HL-60/S4 treated with phorbol 12-myristate 13-acetate at 8.2 ng/mL for 4 days and 3 days (cell line): Measurements from ENCODE around the gene PLCB4.

Source experiments
- in situ Hi-C: fragments of 300-500 bp; cut with MboI; formaldehyde crosslinking; loops from 2 replicates; pipeline ENCODE4 v1.15.0; 2022; ENCODE audit warnings: low sequenced_read_pairs

PLCB4 gene

GRCh38 chr20:9166153-9166780, 97.4 kb downstream of the PLCB4 start:
- in situ Hi-C loops = no loop called here

GRCh38 chr20:9169409-9169808, 100.5 kb downstream of the PLCB4 start:
- in situ Hi-C loops = no loop called here

GRCh38 chr20:9172851-9173250, 104.0 kb downstream of the PLCB4 start:
- in situ Hi-C loops = no loop called here

- in situ Hi-C loops = no loop called here
Measured at GRCh38 chr20:9177278-9177677, 108.4 kb downstream of the PLCB4 start.

GRCh38 chr20:9179193-9179802, 110.4 kb downstream of the PLCB4 start:
- in situ Hi-C loops = no loop called here

GRCh38 chr20:9179867-9180266, 111.0 kb downstream of the PLCB4 start:
- in situ Hi-C loops = no loop called here

- in situ Hi-C loops = no loop called here
Measured at GRCh38 chr20:9180481-9181257, 111.8 kb downstream of the PLCB4 start.

GRCh38 chr20:9185511-9185910, 116.6 kb downstream of the PLCB4 start:
- in situ Hi-C loops = no loop called here

- in situ Hi-C loops = no loop called here
Measured at GRCh38 chr20:9186396-9186795, 117.5 kb downstream of the PLCB4 start.

- in situ Hi-C loops = no loop called here
Measured at GRCh38 chr20:9195031-9195430, 126.1 kb downstream of the PLCB4 start.

GRCh38 chr20:9196110-9196509, 127.2 kb downstream of the PLCB4 start:
- in situ Hi-C loops = no loop called here

- in situ Hi-C loops = no loop called here
Measured at GRCh38 chr20:9198460-9198859, 129.6 kb downstream of the PLCB4 start.

- in situ Hi-C loops = no loop called here
Measured at GRCh38 chr20:9200196-9200595, 131.3 kb downstream of the PLCB4 start.

- in situ Hi-C loops = no loop called here
Measured at GRCh38 chr20:9200620-9201019, 131.7 kb downstream of the PLCB4 start.

- in situ Hi-C loops = no loop called here
Measured at GRCh38 chr20:9202420-9203080, 133.7 kb downstream of the PLCB4 start.

- in situ Hi-C loops = no loop called here
Measured at GRCh38 chr20:9203081-9203447, 134.2 kb downstream of the PLCB4 start.

GRCh38 chr20:9204979-9205378, 136.1 kb downstream of the PLCB4 start:
- in situ Hi-C loops = no loop called here

- in situ Hi-C loops = no loop called here
Measured at GRCh38 chr20:9206486-9206885, 137.6 kb downstream of the PLCB4 start.

GRCh38 chr20:9207253-9207652, 138.4 kb downstream of the PLCB4 start:
- in situ Hi-C loops = no loop called here

GRCh38 chr20:9210356-9210755, 141.5 kb downstream of the PLCB4 start:
- in situ Hi-C loops = no loop called here

- in situ Hi-C loops = no loop called here
Measured at GRCh38 chr20:9211016-9211760, 142.3 kb downstream of the PLCB4 start.
